ENCODE data around the gene THADA. TPM values are rescaled to one million over a fixed set of nuclear protein-coding genes. Genes with fewer than 3 reads are reported as not detected.
A peak's percentile ranks its signal among the peaks of the same experiment; 100 is the strongest.

THADA gene
- total RNA-seq, 2 experiments from 2014 or later: 26.2 to 32.2 TPM

- Mint-ChIP-seq H3K4me3 (no peak overlapping the region), H3K27ac (peak overlapping the region; percentile 31), H3K27me3 (no peaks in the 10 kb centered on the region), H3K9me3 (no peaks in the 10 kb centered on the region), H3K4me1 (peaks cover 26% of the 10 kb centered on the region), H3K36me3 (ENCODE audit: low read depth) (peaks cover 14% of the 10 kb centered on the region)
- POLR2A ChIA-PET: no interaction called here
- no peak for DNase-seq
- CTCF ChIA-PET: interaction anchor here (1.2 kb wide), 1 partner anchor 12 kb away, joined by 3 read pairs; no protein-coding TSS in a partner anchor
Measured at GRCh38 chr2:43233218-43234212, 362.3 kb downstream of the THADA start.

- H3K27ac Mint-ChIP-seq: no peak overlapping the region
- ChIA-PET POLR2A (no interaction called here), CTCF (interaction anchor here (29.8 kb wide), 1 partner anchor 98 kb away, joined by 525 read pairs; no protein-coding TSS in a partner anchor)
- no peak for DNase-seq
- H3K9me3 Mint-ChIP-seq: no peaks in the 10 kb centered on the region
- H3K27me3 Mint-ChIP-seq: no peaks in the 10 kb centered on the region
- peaks cover 12% of the 10 kb centered on the region for H3K36me3 Mint-ChIP-seq (ENCODE audit: low read depth)
- H3K4me1 Mint-ChIP-seq: peaks cover 23% of the 10 kb centered on the region
- H3K4me3 Mint-ChIP-seq: no peak overlapping the region
Measured at GRCh38 chr2:43230951-43231827, 364.6 kb downstream of the THADA start.

GRCh38 chr2:43230351-43230885, 365.4 kb downstream of the THADA start:
- ChIA-PET POLR2A (no interaction called here), CTCF (interaction anchor here (1.1 to 29.8 kb wide), 8 partner anchors 10 to 307 kb away, joined by 3 to 525 read pairs (median 4); no protein-coding TSS in a partner anchor)
- no peaks in the 10 kb centered on the region for H3K27me3 Mint-ChIP-seq
- DNase-seq: no peak
- H3K27ac Mint-ChIP-seq: peak overlapping the region; percentile 50
- H3K4me1 Mint-ChIP-seq: peaks cover 23% of the 10 kb centered on the region
- H3K9me3 Mint-ChIP-seq: no peaks in the 10 kb centered on the region
- peaks cover 16% of the 10 kb centered on the region for H3K36me3 Mint-ChIP-seq (ENCODE audit: low read depth)
- H3K4me3 Mint-ChIP-seq: no peak overlapping the region

- H3K4me1 Mint-ChIP-seq: peaks cover 23% of the 10 kb centered on the region
- H3K27ac Mint-ChIP-seq: peak overlapping the region; percentile 90
- peak overlapping the region; percentile 82 for H3K4me3 Mint-ChIP-seq
- peaks cover 3% of the 10 kb centered on the region for H3K27me3 Mint-ChIP-seq
- no peak for DNase-seq
- H3K9me3 Mint-ChIP-seq: no peaks in the 10 kb centered on the region
- ChIA-PET POLR2A (interaction anchor here (3.7 kb wide), 1 partner anchor 96 kb away, joined by 18 read pairs; no protein-coding TSS in a partner anchor), CTCF (interaction anchor here (0.6 to 29.8 kb wide), 39 partner anchors 9 to 432 kb away, joined by 3 to 525 read pairs (median 4); no protein-coding TSS in a partner anchor)
- H3K36me3 Mint-ChIP-seq (ENCODE audit: low read depth): peaks cover 27% of the 10 kb centered on the region
Measured at GRCh38 chr2:43228756-43229659, 366.8 kb downstream of the THADA start.

- Mint-ChIP-seq H3K36me3 (ENCODE audit: low read depth) (peaks cover 34% of the 10 kb centered on the region), H3K4me1 (peaks cover 23% of the 10 kb centered on the region)
- CTCF ChIA-PET: interaction anchor here (0.6 to 29.8 kb wide), 23 partner anchors 9 to 397 kb away, joined by 3 to 525 read pairs (median 4); no protein-coding TSS in a partner anchor
Measured at GRCh38 chr2:43228321-43228751, 367.5 kb downstream of the THADA start.

GRCh38 chr2:43227830-43228281, 368.0 kb downstream of the THADA start:
- Mint-ChIP-seq H3K27ac (peak overlapping the region; percentile 90), H3K27me3 (peaks cover 3% of the 10 kb centered on the region), H3K4me3 (peak overlapping the region; percentile 82)

More at GRCh38 chr2:43228321-43228751, 367.5 kb downstream of the THADA start:
- DNase-seq: no peak
- Mint-ChIP-seq H3K9me3 (no peaks in the 10 kb centered on the region), H3K4me3 (peak overlapping the region; percentile 82), H3K27me3 (peaks cover 3% of the 10 kb centered on the region), H3K27ac (peak overlapping the region; percentile 90)
- POLR2A ChIA-PET: interaction anchor here (3.7 kb wide), 1 partner anchor 95 kb away, joined by 18 read pairs; no protein-coding TSS in a partner anchor

GRCh38 chr2:43226955-43227829, 368.6 kb downstream of the THADA start:
- peaks cover 26% of the 10 kb centered on the region for H3K4me1 Mint-ChIP-seq
- peak overlapping the region; percentile 91 for H3K27ac Mint-ChIP-seq
- CTCF ChIA-PET: interaction anchor here (1.0 to 29.8 kb wide), 9 partner anchors 9 to 280 kb away, joined by 3 to 525 read pairs (median 4); no protein-coding TSS in a partner anchor
- H3K4me3 Mint-ChIP-seq: peak overlapping the region; percentile 82
- H3K27me3 Mint-ChIP-seq: peaks cover 3% of the 10 kb centered on the region
- POLR2A ChIA-PET: interaction anchor here (1.1 to 3.7 kb wide), 2 partner anchors 32 to 94 kb away, joined by 6 to 18 read pairs; no protein-coding TSS in a partner anchor
- H3K9me3 Mint-ChIP-seq: no peaks in the 10 kb centered on the region
- DNase-seq: peak; percentile 63
- H3K36me3 Mint-ChIP-seq (ENCODE audit: low read depth): peaks cover 43% of the 10 kb centered on the region

More at GRCh38 chr2:43227830-43228281, 368.0 kb downstream of the THADA start:
- POLR2A ChIA-PET: interaction anchor here (3.7 kb wide), 1 partner anchor 95 kb away, joined by 18 read pairs; no protein-coding TSS in a partner anchor
- Mint-ChIP-seq H3K4me1 (peaks cover 24% of the 10 kb centered on the region), H3K9me3 (no peaks in the 10 kb centered on the region), H3K36me3 (ENCODE audit: low read depth) (peaks cover 36% of the 10 kb centered on the region)
- no peak for DNase-seq
- CTCF ChIA-PET: interaction anchor here (1.0 to 29.8 kb wide), 12 partner anchors 8 to 281 kb away, joined by 3 to 525 read pairs (median 4); no protein-coding TSS in a partner anchor

GRCh38 chr2:43226558-43226954, 369.3 kb downstream of the THADA start, which contains the start of gene ZFP36L2:
ZFP36L2 (minus strand) TSS chr2:43226606; CDS start chr2:43226315, 291 bp downstream.
- CTCF ChIA-PET: interaction anchor here (1.2 to 29.8 kb wide), 8 partner anchors 35 to 279 kb away, joined by 3 to 525 read pairs (median 5); no protein-coding TSS in a partner anchor

GRCh38 chr2:43225788-43226557, 369.9 kb downstream of the THADA start:
- Mint-ChIP-seq H3K36me3 (ENCODE audit: low read depth) (peaks cover 51% of the 10 kb centered on the region), H3K27ac (peak overlapping the region; percentile 95), H3K9me3 (no peaks in the 10 kb centered on the region), H3K27me3 (peaks cover 3% of the 10 kb centered on the region), H3K4me3 (peak overlapping the region; percentile 99), H3K4me1 (peaks cover 32% of the 10 kb centered on the region)
- POLR2A ChIA-PET: interaction anchor here (0.8 to 3.7 kb wide), 3 partner anchors 31 to 93 kb away, joined by 3 to 18 read pairs (median 6); no protein-coding TSS in a partner anchor
- peak; percentile 70 for DNase-seq
- CTCF ChIA-PET: interaction anchor here (1.0 to 29.8 kb wide), 9 partner anchors 34 to 279 kb away, joined by 3 to 525 read pairs (median 5); no protein-coding TSS in a partner anchor

More at GRCh38 chr2:43226558-43226954, 369.3 kb downstream of the THADA start, which contains the start of gene ZFP36L2:
- H3K9me3 Mint-ChIP-seq: no peaks in the 10 kb centered on the region
- H3K4me3 Mint-ChIP-seq: peak within 1 kb of the TSS; percentile 99
- peaks cover 3% of the 10 kb centered on the region for H3K27me3 Mint-ChIP-seq
- DNase-seq: peak; percentile 95
- POLR2A ChIA-PET: interaction anchor here (1.1 to 3.7 kb wide), 2 partner anchors 32 to 94 kb away, joined by 6 to 18 read pairs; no protein-coding TSS in a partner anchor
- peaks cover 49% of the 10 kb centered on the region for H3K36me3 Mint-ChIP-seq (ENCODE audit: low read depth)
- H3K27ac Mint-ChIP-seq: peak within 1 kb of the TSS; percentile 95
- peaks cover 29% of the 10 kb centered on the region for H3K4me1 Mint-ChIP-seq
